ENCODE measurements around the gene SULT1A2.
"Not testable (repeated sequence)": the region's sequence is repeated elsewhere in the genome, so short reads cannot be mapped to it uniquely, and the experiment has no call there.

The SULT1A2 gene

DNA sequence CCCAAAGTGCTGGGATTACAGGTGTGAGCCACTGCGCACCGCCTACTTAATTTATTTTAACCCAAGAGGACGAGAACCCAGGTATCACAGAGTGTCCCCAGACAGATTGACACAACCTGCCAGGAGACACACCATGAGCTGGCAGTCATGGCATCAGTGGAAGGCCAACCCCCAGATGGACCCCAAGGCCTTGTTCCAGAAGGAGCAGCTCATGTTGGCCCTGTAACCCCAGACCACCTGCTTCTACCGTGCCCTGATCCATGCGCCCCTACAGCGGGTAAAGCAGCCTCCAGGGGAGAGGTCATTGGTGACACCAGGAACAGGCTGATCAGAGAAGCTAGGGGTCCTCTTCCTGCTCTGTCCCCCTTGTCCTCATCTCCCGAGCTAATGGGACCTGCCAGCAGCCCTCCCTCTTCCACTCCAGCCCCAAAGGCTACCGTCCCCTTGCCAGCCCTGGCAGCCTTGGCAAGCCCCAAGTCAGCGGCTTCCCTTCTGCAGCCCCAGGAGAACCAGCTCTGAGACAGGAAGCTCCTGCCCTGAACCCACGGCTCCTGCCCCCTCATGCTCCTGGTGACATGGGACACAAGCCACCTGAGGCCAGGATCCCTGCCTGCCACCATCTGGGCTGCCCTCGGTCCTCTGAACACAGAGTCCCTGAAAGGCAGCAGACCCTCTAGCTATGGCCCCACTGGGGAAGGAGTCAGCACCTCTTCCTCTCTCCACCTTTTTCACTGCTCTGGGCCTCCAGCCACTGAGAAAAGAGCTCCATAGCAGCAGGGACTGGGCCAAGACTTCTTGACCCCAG lies 6.7 kb upstream of the SULT1A2 start:
- FAIRE-seq (no peak), DNase-seq (ENCODE audit: insufficient read length, low spot score) (no peak)
- TF ChIP-seq, protein P1, sequence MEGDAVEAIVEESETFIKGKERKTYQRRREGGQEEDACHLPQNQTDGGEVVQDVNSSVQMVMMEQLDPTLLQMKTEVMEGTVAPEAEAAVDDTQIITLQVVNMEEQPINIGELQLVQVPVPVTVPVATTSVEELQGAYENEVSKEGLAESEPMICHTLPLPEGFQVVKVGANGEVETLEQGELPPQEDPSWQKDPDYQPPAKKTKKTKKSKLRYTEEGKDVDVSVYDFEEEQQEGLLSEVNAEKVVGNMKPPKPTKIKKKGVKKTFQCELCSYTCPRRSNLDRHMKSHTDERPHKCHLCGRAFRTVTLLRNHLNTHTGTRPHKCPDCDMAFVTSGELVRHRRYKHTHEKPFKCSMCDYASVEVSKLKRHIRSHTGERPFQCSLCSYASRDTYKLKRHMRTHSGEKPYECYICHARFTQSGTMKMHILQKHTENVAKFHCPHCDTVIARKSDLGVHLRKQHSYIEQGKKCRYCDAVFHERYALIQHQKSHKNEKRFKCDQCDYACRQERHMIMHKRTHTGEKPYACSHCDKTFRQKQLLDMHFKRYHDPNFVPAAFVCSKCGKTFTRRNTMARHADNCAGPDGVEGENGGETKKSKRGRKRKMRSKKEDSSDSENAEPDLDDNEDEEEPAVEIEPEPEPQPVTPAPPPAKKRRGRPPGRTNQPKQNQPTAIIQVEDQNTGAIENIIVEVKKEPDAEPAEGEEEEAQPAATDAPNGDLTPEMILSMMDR (IDR thresholded peaks at IDR 0.05; ENCODE audit: insufficient read depth, missing control alignments): no peak

DNA sequence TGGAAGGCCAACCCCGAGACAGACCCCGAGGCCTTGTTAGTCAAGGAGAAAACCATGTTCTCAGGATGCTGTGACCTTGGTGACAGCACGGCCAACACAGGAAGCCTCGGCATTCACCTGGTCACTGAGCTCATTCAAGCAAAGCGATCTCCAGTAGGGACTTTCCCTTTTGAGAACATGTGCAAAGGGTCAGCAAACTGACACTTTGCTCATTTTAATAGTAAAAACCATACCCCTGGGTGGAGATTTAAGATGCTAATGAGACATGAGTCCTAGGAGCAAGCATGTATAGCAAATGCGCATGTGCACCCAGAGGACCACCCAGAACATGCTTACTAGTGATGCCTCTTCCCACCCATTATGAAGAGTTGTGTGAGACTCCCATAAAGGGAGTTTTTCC lies 5.7 kb upstream of the SULT1A2 start:
- TF ChIP-seq, protein P1 (IDR thresholded peaks at IDR 0.05; ENCODE audit: insufficient read depth, missing control alignments): no peak
- no peak for FAIRE-seq
- DNase-seq (ENCODE audit: insufficient read length, low spot score): no peak

DNA sequence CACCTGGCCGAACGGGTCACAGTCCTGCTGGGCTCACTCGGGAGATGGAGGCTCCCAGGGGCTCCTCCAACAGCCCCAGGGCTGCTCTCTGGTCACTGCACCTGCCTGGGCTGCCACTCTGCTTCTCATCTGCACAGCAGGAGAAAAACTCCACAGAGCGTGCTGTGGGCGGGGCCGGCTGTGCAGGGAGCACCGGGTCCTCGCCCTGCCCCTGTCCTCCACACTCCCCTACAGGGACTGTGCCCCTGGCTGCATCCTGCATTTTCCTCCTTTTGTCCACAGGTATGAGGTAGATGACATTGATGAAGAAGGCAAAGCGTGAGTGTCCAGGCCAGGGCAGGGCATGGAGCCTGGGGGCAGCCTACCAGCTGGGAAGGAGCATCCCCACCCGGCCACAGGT lies 5.2 kb upstream of the SULT1A2 start:
- not testable (repeated sequence) for FAIRE-seq; DNase-seq (ENCODE audit: insufficient read length, low spot score)

DNA sequence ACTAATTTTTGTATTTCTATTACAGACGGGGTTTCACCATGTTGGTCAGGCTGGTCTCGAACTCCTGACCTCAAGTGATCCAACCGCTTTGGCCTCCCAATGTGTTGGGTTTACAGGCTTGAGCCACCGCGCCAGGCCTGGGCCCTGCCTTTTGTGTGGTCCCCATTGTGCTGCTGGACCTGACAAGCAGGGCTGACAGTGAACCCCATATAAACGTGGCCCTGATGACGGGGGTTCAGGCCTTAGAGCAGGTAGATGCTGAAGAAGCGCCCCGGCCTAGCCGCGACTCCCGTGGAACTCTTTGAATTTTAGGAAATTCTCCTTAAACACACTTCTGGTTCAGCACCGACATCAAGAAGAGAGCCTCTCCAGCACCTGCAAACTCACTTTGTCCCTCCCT lies 4.7 kb upstream of the SULT1A2 start:
- FAIRE-seq: not testable (repeated sequence)

DNA sequence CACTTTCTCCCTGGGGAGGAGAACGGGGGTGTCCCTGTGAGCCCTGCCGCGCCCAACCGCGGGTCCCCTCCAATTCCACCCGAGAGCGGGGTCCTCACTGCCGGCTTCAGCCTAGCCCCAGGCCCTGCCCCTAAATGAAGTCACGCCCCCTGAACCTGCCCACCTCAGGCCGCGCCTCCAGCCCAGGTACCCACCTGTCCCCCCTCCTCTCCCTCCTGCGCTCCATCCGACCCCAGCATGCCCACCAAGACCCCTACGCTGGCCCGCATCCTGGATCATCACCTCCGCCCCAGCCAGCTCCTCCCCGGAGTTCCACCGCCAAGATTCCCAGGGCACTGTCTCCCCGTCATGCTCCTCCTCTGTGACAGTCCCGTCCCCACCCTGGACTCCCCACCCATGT lies 4.1 kb upstream of the SULT1A2 start:
- not testable (repeated sequence) for DNase-seq (ENCODE audit: insufficient read length, low spot score); FAIRE-seq

More for the DNA sequence above, 4.7 kb upstream of the SULT1A2 start:
- not testable (repeated sequence) for DNase-seq (ENCODE audit: insufficient read length, low spot score)

DNA sequence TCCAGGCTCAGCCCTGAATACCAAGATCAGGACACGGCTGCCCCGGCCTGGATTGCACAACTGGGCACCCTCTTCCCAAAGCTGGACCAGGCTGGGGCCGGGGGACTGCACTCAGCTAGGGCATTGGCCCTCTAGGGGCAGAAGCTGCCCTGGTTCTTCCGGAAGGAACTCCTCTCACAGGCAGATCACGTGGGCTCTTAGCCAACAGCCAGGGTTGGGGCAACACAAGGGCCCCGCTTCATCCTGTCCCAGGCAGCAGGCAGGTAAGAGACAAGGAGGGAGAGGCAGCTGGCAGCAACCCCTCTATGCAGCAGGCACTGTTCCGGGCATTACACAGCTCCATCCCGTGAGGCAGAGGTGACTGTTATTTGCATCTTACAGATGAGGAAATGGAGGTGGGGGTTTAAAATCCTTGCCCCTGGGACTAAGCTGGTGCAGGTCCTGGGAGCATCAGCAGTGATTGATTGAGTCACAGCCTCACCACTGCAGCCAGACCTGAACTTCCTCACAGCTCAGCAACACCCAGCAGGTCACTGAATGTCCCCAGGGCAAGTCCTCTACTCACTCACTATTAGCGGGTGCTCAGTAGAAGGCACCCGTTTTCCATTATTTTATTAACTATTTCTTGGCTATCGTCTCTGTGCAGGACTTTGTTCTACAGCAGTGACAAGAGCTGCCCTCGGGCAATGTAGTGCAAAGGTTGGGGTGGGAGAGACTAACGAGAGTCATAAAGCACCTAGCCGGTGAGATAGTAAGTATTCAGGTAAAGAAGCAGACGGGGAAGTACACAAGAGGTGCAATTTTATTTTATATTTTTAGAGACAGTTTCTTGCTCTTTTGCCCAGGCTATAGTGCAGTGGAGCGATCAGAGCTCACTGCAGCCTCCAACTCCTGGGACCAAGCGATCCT lies 2.8 kb upstream of the SULT1A2 start:
- not testable (repeated sequence) for FAIRE-seq; DNase-seq (ENCODE audit: insufficient read length, low spot score)

DNA sequence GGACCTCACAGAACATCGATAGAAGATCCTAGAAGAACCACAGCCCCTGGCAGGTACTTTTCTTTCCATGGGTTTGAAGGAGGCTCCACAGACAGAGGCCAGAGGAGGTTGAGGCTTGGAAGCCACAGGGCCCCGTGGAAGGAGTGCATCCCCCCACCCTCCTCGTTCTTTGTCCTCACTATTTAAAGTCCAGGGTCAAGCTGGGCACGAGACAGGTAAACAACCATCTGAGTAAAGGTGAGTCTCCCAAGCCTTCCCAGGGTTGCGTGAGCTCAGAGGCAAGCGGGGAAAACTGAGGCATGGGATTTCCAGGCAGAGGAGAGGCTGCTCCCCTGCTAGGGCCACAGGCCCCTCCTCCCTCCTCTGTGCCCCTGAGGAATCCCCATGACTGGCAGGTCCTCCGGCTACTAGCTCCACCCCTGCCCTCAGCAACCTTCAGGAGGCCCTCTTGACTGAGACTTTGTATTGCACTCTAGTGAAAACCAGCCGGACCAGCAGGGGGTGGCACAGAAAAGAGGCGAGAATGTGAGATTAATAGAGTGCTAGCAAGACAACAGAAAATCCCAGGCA lies 927 bp upstream of the SULT1A2 start:
- FAIRE-seq (no peak), DNase-seq (ENCODE audit: insufficient read length, low spot score) (no peak)
- TF ChIP-seq, protein P1 (IDR thresholded peaks at IDR 0.05; ENCODE audit: insufficient read depth, missing control alignments): no peak

DNA sequence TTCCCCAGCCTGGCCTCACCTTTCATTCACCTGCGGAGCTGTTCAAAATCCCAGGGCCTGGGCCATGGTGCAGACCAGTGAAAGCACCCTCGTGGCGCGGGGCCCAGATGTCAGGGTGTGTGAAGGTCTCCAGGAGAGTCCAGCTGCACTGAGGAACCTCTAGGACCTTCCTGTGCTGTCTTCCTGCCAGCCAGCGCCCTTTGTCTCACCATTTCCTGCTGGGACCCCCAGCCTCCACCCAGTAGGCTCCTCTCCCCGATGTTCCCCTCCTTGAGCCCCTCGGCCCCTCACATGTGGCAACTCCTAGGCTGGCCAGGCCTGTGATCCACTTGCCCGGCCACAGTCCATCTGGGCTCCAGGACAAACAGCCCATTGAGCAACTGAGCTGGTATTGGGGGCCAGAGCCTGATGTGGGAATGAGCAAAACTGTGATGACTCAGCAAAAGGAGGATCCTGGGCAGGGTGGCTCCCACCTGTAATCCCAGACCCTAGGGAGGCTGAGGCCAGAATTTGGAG lies 677 bp downstream of the SULT1A2 start:
- no peak for FAIRE-seq
- DNase-seq (ENCODE audit: insufficient read length, low spot score): no peak
- TF ChIP-seq, protein P1 (IDR thresholded peaks at IDR 0.05; ENCODE audit: insufficient read depth, missing control alignments): no peak

DNA sequence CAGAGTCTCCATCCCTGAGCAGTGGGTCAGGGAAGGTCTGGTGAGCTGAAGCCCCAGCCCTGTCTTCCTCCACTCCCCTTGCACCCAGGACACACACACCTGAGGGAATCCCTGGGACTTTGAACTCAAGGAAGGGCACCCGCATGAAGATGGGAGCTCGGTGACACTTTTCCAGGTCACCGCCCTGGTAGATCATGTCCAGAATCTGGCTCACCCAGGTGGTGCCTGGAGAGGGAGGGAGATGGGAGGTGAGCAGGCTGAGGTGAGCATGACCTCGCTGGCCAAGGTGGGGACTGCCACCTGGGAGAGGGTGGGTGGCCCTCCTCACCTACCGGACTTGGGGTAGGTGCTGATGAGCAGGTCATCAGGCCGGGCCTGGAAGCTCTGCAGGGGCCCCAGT lies 1.4 kb downstream of the SULT1A2 start:
- not testable (repeated sequence) for DNase-seq (ENCODE audit: insufficient read length, low spot score); FAIRE-seq
